IMR-90 (cell line): ENCODE results near the gene NUDT3. TPM values are rescaled to one million over a fixed set of nuclear protein-coding genes. Genes with fewer than 3 reads are reported as not detected.

ENCODE experiments used
- ATAC-seq: fragments of 200-7000 bp; cut with Tn5 transposase; 2 replicates; pipeline ENCODE4 v1.9.1; 2020; ENCODE audit warnings: low read depth, mild to moderate bottlenecking, moderate library complexity
- BruUV-seq: library from RNA; stranded (reverse); fragments of 400-500 nt; replicated peaks from 2 replicates; lab custom pipeline; 2021; lab: Mats Ljungman, UMichigan
- CTCF ChIA-PET: fragments of 300-600 bp; formaldehyde crosslinking; extraction: SDS; loops from one replicate; lab custom pipeline; 2021; ENCODE audit warnings: antibody characterized with exemption; lab: Yijun Ruan, JAX
- POLR2A ChIA-PET: fragments of 300-600 bp; sonication (Branson Sonifier 250); formaldehyde crosslinking; loops from one replicate; lab custom pipeline; 2022; ENCODE audit warnings: antibody characterized with exemption; ENCODE audit not compliant: unreplicated experiment; lab: Charles Lee
- DNase-seq: peaks from one replicate; pipeline ENCODE4 v3.0.0; 2013
- H2AFZ ChIP-seq: replicated peaks from 2 replicates; pipeline ENCODE3; 2013; ENCODE audit warnings: low read length, mild to moderate bottlenecking; ENCODE audit not compliant: poor library complexity
- H2AK5ac ChIP-seq: 2 replicates; pipeline ENCODE4 v1.6.1; 2013; ENCODE audit warnings: low read depth, low read length, inconsistent platforms
- H2AK9ac ChIP-seq: replicated peaks from 2 replicates; pipeline ENCODE3; 2013; ENCODE audit warnings: mild to moderate bottlenecking, low read depth, low read length, moderate library complexity; ENCODE audit not compliant: poor library complexity
- H2BK120ac ChIP-seq: 2 replicates; pipeline ENCODE4 v1.6.1; 2013; ENCODE audit warnings: low read depth, low read length, inconsistent platforms
- H2BK15ac ChIP-seq: 3 replicates; pipeline ENCODE4 v1.6.1; 2013; ENCODE audit warnings: low read depth, low read length, inconsistent platforms
- H2BK20ac ChIP-seq: 2 replicates; pipeline ENCODE4 v1.6.1; 2013; ENCODE audit warnings: low read depth, mild to moderate bottlenecking, inconsistent platforms, low read length, moderate library complexity
- H2BK5ac ChIP-seq: 2 replicates; pipeline ENCODE4 v1.6.1; 2013; ENCODE audit warnings: mild to moderate bottlenecking, low read depth, low read length, inconsistent platforms; ENCODE audit not compliant: poor library complexity, severe bottlenecking
- H3K14ac ChIP-seq: replicated peaks from 2 replicates; pipeline ENCODE4 v1.6.1; 2013; ENCODE audit warnings: low read depth, low read length, inconsistent platforms
- H3K18ac ChIP-seq: 2 replicates; pipeline ENCODE4 v1.6.1; 2013; ENCODE audit warnings: low read depth, low read length, control low read depth
- H3K23ac ChIP-seq: 2 replicates; pipeline ENCODE4 v1.6.1; 2013; ENCODE audit warnings: low read depth, low read length, inconsistent platforms
- H3K27ac ChIP-seq: 2 replicates; pipeline ENCODE4 v1.5.1; 2013; ENCODE audit warnings: mild to moderate bottlenecking, control low read depth, low read length; ENCODE audit not compliant: insufficient read depth
- H3K27me3 ChIP-seq: 2 replicates; pipeline ENCODE4 v1.6.1; 2013; ENCODE audit warnings: low read length; ENCODE audit not compliant: control insufficient read depth, insufficient read depth
- H3K36me3 ChIP-seq: 2 replicates; pipeline ENCODE4 v1.6.1; 2013; ENCODE audit warnings: low read length, mixed read lengths; ENCODE audit not compliant: control insufficient read depth, insufficient read depth
- H3K4ac ChIP-seq: 2 replicates; pipeline ENCODE4 v1.6.1; 2013; ENCODE audit warnings: low read depth, low read length, inconsistent platforms
- H3K4me1 ChIP-seq: 2 replicates; pipeline ENCODE4 v1.6.1; 2013; ENCODE audit warnings: low read length, mixed read lengths; ENCODE audit not compliant: control insufficient read depth, insufficient read depth
- H3K4me2 ChIP-seq: 2 replicates; pipeline ENCODE4 v1.6.1; 2013; ENCODE audit warnings: low read depth, mild to moderate bottlenecking, control low read depth, low read length, moderate library complexity
- H3K4me3 ChIP-seq: 2 replicates; pipeline ENCODE4 v1.5.1; 2013; ENCODE audit warnings: low read depth, mild to moderate bottlenecking, control low read depth, low read length, moderate library complexity; ENCODE audit not compliant: insufficient read depth
- H3K56ac ChIP-seq: 2 replicates; pipeline ENCODE4 v1.6.1; 2013; ENCODE audit warnings: low read length, inconsistent platforms; ENCODE audit not compliant: insufficient read depth; ENCODE audit errors: extremely low read depth
- H3K79me1 ChIP-seq, 2 experiments: 2 replicates each; pipeline ENCODE4 v1.6.1; 2013; ENCODE audit warnings: low read length in 2 of 2, inconsistent platforms in 1 of 2, low read depth in 1 of 2
- H3K9ac ChIP-seq: 2 replicates; pipeline ENCODE4 v1.6.1; 2013; ENCODE audit warnings: low read depth, low read length, control low read depth
- H3K9me1 ChIP-seq: 2 replicates; pipeline ENCODE4 v1.6.1; 2013; ENCODE audit warnings: low read length, inconsistent platforms; ENCODE audit not compliant: insufficient read depth
- H3K9me3 ChIP-seq: 2 replicates; pipeline ENCODE4 v1.6.1; 2013; ENCODE audit warnings: low read length; ENCODE audit not compliant: control insufficient read depth, insufficient read depth
- H4K20me1 ChIP-seq: 2 replicates; pipeline ENCODE4 v1.6.1; 2013; ENCODE audit warnings: low read length, inconsistent platforms; ENCODE audit not compliant: insufficient read depth
- H4K5ac ChIP-seq: 2 replicates; pipeline ENCODE4 v1.6.1; 2013; ENCODE audit warnings: mild to moderate bottlenecking, low read depth, low read length, control low read depth
- H4K8ac ChIP-seq, 2 experiments: 2 replicates each; pipeline ENCODE4 v1.6.1; 2013; ENCODE audit warnings: low read depth in 2 of 2, low read length in 2 of 2, control low read depth in 1 of 2, inconsistent platforms in 1 of 2
- H4K91ac ChIP-seq: 2 replicates; pipeline ENCODE4 v1.6.1; 2013; ENCODE audit warnings: low read depth, low read length, inconsistent platforms; ENCODE audit not compliant: insufficient read depth
- BHLHE40 ChIP-seq: fragments of 150-350 bp; IDR thresholded peaks from 2 replicates; pipeline ENCODE4 v1.6.1; 2016; ENCODE audit warnings: mild to moderate bottlenecking, low read depth, low read length
- CEBPB ChIP-seq: IDR thresholded peaks from 2 replicates; pipeline ENCODE4 v1.6.1; 2012; ENCODE audit warnings: low read depth, low read length, improper control_type of control experiment
- CHD1 ChIP-seq: IDR thresholded peaks from 2 replicates; pipeline ENCODE4 v1.6.1; 2012; ENCODE audit warnings: low read depth, low read length, improper control_type of control experiment
- FOS ChIP-seq: fragments of 150-350 bp; IDR thresholded peaks from 2 replicates; pipeline ENCODE4 v1.6.1; 2016; ENCODE audit warnings: low read depth, low read length
- MAFK ChIP-seq: IDR thresholded peaks from 2 replicates; pipeline ENCODE4 v1.6.1; 2012; ENCODE audit warnings: low read depth, low read length, improper control_type of control experiment
- MAZ ChIP-seq: IDR thresholded peaks from 2 replicates; pipeline ENCODE4 v1.6.1; 2012; ENCODE audit warnings: low read depth, mild to moderate bottlenecking, low read length, improper control_type of control experiment, moderate library complexity, borderline replicate concordance
- MXI1 ChIP-seq: IDR thresholded peaks from 2 replicates; pipeline ENCODE4 v1.6.1; 2012; ENCODE audit warnings: low read depth, mild to moderate bottlenecking, low read length, moderate library complexity, borderline replicate concordance
- NFE2L2 ChIP-seq: fragments of 150-350 bp; IDR thresholded peaks from 2 replicates; pipeline ENCODE4 v1.6.1; 2016; ENCODE audit warnings: low read depth, mild to moderate bottlenecking, low read length
- POLR2A ChIP-seq: IDR thresholded peaks from 2 replicates; pipeline ENCODE4 v1.6.1; 2012; ENCODE audit warnings: mild to moderate bottlenecking, low read depth, low read length
- RAD21 ChIP-seq: IDR thresholded peaks from 2 replicates; pipeline ENCODE4 v1.6.1; 2012; ENCODE audit warnings: low read length, improper control_type of control experiment
- RCOR1 ChIP-seq: IDR thresholded peaks from 2 replicates; pipeline ENCODE4 v1.6.1; 2012; ENCODE audit warnings: mild to moderate bottlenecking, low read length, improper control_type of control experiment; ENCODE audit not compliant: insufficient replicate concordance
- RFX5 ChIP-seq: IDR thresholded peaks from 2 replicates; pipeline ENCODE4 v1.8.0; 2012; ENCODE audit warnings: low read depth, mild to moderate bottlenecking, low read length, moderate library complexity
- SMC3 ChIP-seq: fragments of 150-350 bp; IDR thresholded peaks from 2 replicates; pipeline ENCODE4 v1.6.1; 2016; ENCODE audit warnings: low read depth, mild to moderate bottlenecking, antibody characterized with exemption, low read length, moderate library complexity
- WGBS, 2 experiments: methylation state at CpG; one replicate each; pipeline versions ENCODE4 v1.1.5 to v1.1.7; 2013; ENCODE audit warnings: missing lambda C conversion rate in 2 of 2; ENCODE audit not compliant: insufficient read length in 1 of 2; ENCODE audit errors: extremely low coverage in 2 of 2; 5-methylcytosine and 5-hydroxymethylcytosine counted together
- dilution Hi-C: fragments of 300-500 bp; cut with HindIII; formaldehyde crosslinking; loops from one replicate; pipeline ENCODE4 v1.14.3; 2018; ENCODE audit warnings: low sequenced_read_pairs; ENCODE audit not compliant: unreplicated experiment
- in situ Hi-C: fragments of 300-500 bp; cut with MboI; formaldehyde crosslinking; loops from 3 replicates; pipeline ENCODE4 v1.14.3; 2019; ENCODE audit warnings: low sequenced_read_pairs, inconsistent platforms, mixed read lengths
- intact Hi-C: fragments of 100-400 bp; cut with micrococcal nuclease; formaldehyde crosslinking; loops from 2 replicates; pipeline ENCODE4 v1.10.0; 2022
- polyA plus RNA-seq, 3 experiments: library from polyadenylated mRNA; depleted of rRNA; stranded (reverse); fragments of >200 nt; gene quantifications; 2 replicates each; pipeline ENCODE4 v1.2.3, GENCODE V29; 2012; ENCODE audit warnings: low replicate concordance in 1 of 3
- total RNA-seq: library from RNA; depleted of rRNA; stranded (reverse); fragments of >200 nt; gene quantifications from 2 replicates; pipeline ENCODE4 v1.2.3, GENCODE V29; 2012
- TF ChIP-seq, protein P1 (sequence below): fragments of 150-350 bp; IDR thresholded peaks from 2 replicates; pipeline ENCODE4 v1.6.1; 2017; ENCODE audit warnings: mild to moderate bottlenecking, antibody characterized with exemption, low read length, low read depth
- TF ChIP-seq, protein P2 (sequence below): fragments of 150-350 bp; IDR thresholded peaks from 2 replicates; pipeline ENCODE4 v1.6.1; 2016; ENCODE audit warnings: low read depth, mild to moderate bottlenecking, low read length, moderate library complexity, borderline replicate concordance
- TF ChIP-seq, protein P3 (sequence below): conservative IDR thresholded peaks from 2 replicates; pipeline ENCODE4 v1.5.1; 2012; ENCODE audit warnings: mild to moderate bottlenecking, low read depth, low read length, improper control_type of control experiment

NUDT3 gene
- total and polyA plus RNA-seq, 2 of the 4 experiments (the other 2 are of a cell fraction) = 10.1 to 17.2 TPM

DNA sequence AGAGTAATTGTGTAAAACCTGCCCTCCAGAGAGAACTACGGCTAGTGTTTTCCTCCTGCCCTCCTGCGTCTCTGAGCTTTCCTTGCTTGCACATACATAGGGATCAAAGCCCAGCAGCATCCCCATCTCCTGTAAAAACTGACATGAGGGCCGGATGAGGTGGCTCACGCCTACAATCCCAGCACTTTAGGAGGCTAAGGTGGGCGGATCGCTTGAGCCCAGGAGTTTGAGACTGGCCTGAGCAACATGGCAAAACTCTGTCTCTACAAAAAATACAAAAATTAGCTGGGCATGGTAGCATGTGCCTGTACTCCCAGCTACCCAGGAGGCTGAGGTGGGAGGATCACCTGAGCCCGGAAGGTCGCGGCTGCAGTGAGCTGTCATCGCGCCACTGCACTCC, 103.3 kb downstream of the NUDT3 start:
- in situ Hi-C loops = no loop called here
- no peak overlapping the region for H3K23ac ChIP-seq
- no peak overlapping the region for H2BK120ac ChIP-seq
- dilution Hi-C loops = no loop called here
- no peak overlapping the region for H3K9ac ChIP-seq
- H2AK9ac ChIP-seq = no peak overlapping the region
- POLR2A ChIA-PET = no interaction called here
- H3K56ac ChIP-seq = no peak overlapping the region
- H4K20me1 ChIP-seq = peaks cover 4% of the 10 kb centered on the region; the same call in 1 of the 2 replicates
- H3K4me3 ChIP-seq = no peak overlapping the region
- H3K4me1 ChIP-seq = peaks cover 5% of the 10 kb centered on the region
- no peak for DNase-seq
- CTCF ChIA-PET = no interaction called here
- peaks cover 8% of the 10 kb centered on the region; the same call in 1 of the 2 replicates for H3K9me1 ChIP-seq
- 100% methylated on average over 1 of the region's 11 CpGs; no CpG with 5 or more reads in 1 of the 2 experiments for WGBS, 2 experiments
- no peak overlapping the region for H2BK15ac ChIP-seq
- peaks cover 26% of the 10 kb centered on the region for H3K36me3 ChIP-seq
- no peak overlapping the region for H3K4me2 ChIP-seq
- no peak overlapping the region for H4K5ac ChIP-seq
- no peak overlapping the region for H3K4ac ChIP-seq
- H2BK5ac ChIP-seq = no peak overlapping the region
- no peak overlapping the region for H3K14ac ChIP-seq
- ATAC-seq = no peak
- no peak overlapping the region for H2BK20ac ChIP-seq
- no peak overlapping the region for H4K91ac ChIP-seq
- TF ChIP-seq MAFK (no peak), NFE2L2 (no peak), RAD21 (no peak), BHLHE40 (no peak), SMC3 (no peak), POLR2A (no peak), CEBPB (no peak), RFX5 (no peak), MXI1 (no peak), FOS (no peak), MAZ (no peak), RCOR1 (no peak), CHD1 (no peak)
- TF ChIP-seq, protein P1, sequence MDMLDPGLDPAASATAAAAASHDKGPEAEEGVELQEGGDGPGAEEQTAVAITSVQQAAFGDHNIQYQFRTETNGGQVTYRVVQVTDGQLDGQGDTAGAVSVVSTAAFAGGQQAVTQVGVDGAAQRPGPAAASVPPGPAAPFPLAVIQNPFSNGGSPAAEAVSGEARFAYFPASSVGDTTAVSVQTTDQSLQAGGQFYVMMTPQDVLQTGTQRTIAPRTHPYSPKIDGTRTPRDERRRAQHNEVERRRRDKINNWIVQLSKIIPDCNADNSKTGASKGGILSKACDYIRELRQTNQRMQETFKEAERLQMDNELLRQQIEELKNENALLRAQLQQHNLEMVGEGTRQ = no peak
- TF ChIP-seq, protein P2, sequence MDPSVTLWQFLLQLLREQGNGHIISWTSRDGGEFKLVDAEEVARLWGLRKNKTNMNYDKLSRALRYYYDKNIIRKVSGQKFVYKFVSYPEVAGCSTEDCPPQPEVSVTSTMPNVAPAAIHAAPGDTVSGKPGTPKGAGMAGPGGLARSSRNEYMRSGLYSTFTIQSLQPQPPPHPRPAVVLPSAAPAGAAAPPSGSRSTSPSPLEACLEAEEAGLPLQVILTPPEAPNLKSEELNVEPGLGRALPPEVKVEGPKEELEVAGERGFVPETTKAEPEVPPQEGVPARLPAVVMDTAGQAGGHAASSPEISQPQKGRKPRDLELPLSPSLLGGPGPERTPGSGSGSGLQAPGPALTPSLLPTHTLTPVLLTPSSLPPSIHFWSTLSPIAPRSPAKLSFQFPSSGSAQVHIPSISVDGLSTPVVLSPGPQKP = no peak
- TF ChIP-seq, protein P3, sequence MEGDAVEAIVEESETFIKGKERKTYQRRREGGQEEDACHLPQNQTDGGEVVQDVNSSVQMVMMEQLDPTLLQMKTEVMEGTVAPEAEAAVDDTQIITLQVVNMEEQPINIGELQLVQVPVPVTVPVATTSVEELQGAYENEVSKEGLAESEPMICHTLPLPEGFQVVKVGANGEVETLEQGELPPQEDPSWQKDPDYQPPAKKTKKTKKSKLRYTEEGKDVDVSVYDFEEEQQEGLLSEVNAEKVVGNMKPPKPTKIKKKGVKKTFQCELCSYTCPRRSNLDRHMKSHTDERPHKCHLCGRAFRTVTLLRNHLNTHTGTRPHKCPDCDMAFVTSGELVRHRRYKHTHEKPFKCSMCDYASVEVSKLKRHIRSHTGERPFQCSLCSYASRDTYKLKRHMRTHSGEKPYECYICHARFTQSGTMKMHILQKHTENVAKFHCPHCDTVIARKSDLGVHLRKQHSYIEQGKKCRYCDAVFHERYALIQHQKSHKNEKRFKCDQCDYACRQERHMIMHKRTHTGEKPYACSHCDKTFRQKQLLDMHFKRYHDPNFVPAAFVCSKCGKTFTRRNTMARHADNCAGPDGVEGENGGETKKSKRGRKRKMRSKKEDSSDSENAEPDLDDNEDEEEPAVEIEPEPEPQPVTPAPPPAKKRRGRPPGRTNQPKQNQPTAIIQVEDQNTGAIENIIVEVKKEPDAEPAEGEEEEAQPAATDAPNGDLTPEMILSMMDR = no peak
- no TSS peak for BruUV-seq
- H3K9me3 ChIP-seq = peaks cover 5% of the 10 kb centered on the region
- H4K8ac ChIP-seq = no peak overlapping the region
- no peak overlapping the region for H3K18ac ChIP-seq
- peaks cover 4 to 5% of the 10 kb centered on the region in 2 experiments; a peak in 1 of 4 replicates for H3K79me1 ChIP-seq
- H3K27me3 ChIP-seq = no peaks in the 10 kb centered on the region
- intact Hi-C loops = no loop called here
- no peak overlapping the region for H2AFZ ChIP-seq
- H3K27ac ChIP-seq = no peak overlapping the region
- H2AK5ac ChIP-seq = no peak overlapping the region
